Left hindlimb (tissue), 1 donor: ENCODE results near the gene C6orf89.
"Not testable (repeated sequence)": the region's sequence is repeated elsewhere in the genome, so short reads cannot be mapped to it uniquely, and the experiment has no call there.

Experiments used
- DNase-seq: peaks from one replicate; pipeline ENCODE4 v3.0.0-alpha.2; 2018

The C6orf89 gene

GRCh38 chr6:36925809-36926208 lies 40.1 kb downstream of the C6orf89 start:
- DNase-seq, result no peak

- DNase-seq, result peak; percentile 68
These were observed 41.2 kb downstream of the C6orf89 start for GRCh38 chr6:36926708-36927513.

GRCh38 chr6:36927691-36928546 lies 42.2 kb downstream of the C6orf89 start:
- no peak for DNase-seq

DNA sequence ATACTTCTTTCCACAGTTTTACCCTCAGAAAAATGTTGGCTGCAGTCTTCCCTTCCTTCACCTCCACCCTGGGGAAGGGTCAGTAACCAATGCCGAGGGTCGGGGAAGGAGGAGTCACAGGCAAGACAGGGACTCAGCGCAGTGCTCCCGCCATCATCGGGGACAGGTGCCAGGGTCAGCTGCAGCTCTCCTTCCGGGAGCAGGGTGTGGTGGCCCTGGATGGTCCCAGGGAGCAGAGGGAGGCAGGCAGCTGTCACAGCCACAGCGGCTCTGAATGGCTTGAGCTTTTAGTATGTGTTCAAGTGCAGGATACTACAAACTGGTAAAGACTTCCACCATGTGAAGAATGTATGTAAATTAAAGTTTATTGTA lies 42.8 kb downstream of the C6orf89 start:
- DNase-seq, result no peak

DNA sequence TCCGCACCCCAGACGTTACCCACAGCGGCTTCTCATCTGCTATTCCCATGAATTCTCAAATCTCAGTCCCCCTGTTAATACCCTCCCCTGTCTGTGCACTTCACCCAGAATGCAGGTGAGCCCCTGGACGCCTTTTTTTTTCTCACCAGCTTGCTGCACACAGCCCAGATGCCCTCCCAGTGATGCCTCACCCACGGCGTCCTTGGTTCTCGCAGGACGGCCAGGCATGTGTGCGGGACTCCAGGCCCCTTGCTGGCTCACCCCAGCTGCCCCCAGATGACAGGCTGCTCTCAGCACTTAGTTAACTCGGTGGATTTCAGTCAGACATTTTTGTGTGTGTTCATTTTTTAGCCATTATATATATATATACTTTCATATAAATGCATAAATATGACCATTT lies 43.4 kb downstream of the C6orf89 start:
- no peak for DNase-seq

- DNase-seq, result no peak
These were observed 43.9 kb downstream of the C6orf89 start for GRCh38 chr6:36929607-36930006.

- DNase-seq, result no peak
These were observed 44.7 kb downstream of the C6orf89 start for GRCh38 chr6:36930483-36930882.

DNA sequence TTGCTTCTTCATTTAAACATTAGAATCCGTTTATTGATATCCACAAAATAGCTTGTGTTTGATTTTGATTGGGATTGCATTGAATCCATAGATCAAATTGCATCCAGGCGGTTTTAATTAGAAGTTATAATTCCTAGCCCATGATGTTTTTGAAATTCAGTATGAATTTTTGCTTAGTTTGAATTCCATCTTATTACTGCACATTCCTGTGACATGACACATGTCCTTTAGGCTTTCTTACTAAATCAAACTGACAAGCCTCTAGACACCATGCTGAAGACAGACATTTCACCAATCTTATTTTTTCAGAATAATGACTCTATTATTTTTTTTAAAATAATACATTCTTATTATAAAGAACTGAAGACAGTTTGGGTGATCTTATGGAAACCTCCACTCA lies 47.4 kb downstream of the C6orf89 start:
- no peak for DNase-seq

GRCh38 chr6:36933519-36933918 lies 47.8 kb downstream of the C6orf89 start:
- no peak for DNase-seq

DNA sequence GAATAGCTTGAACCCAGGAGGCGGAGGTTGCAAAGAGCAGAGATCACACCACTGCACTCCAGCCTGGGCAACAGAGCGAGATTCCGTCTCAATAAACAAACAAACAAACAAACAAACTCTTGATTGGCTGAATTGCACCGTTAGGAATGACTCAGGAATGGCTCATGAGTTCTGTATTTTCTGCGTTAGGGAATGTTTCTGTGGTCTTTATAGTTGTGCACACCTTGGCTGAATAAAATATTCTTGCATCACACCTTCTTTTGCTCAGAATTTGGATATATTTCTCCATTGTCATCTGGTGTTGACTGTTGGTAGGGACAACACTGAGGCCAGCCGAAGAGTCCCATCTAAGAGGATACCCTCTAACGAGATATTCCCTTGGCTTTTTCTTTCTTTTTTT lies 49.1 kb downstream of the C6orf89 start:
- no peak for DNase-seq

GRCh38 chr6:36936824-36937223 lies 51.1 kb downstream of the C6orf89 start:
- no peak for DNase-seq

DNA sequence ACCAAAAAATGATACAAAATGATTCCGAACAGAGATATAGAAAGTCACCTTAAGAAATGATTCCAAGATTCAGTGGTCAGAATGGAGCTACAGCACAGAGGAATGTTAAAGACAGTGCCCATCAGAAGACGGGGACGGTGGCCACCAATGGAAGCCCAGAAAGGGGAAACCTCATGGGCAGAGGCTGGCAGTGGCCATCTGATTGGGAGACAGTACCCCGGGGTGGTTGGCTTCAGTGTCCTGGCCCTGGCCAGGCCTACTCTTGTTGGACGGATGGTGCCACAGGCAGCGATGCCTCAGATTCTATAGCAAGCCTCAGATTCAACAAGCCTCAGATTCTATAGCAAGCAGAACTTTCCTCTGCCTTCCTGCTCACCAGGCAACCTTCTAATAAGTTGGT lies 52.1 kb downstream of the C6orf89 start:
- DNase-seq, result no peak

GRCh38 chr6:36938536-36938935 lies 52.8 kb downstream of the C6orf89 start:
- DNase-seq, result no peak

GRCh38 chr6:36939005-36939404 lies 53.3 kb downstream of the C6orf89 start:
- not testable (repeated sequence) for DNase-seq

DNA sequence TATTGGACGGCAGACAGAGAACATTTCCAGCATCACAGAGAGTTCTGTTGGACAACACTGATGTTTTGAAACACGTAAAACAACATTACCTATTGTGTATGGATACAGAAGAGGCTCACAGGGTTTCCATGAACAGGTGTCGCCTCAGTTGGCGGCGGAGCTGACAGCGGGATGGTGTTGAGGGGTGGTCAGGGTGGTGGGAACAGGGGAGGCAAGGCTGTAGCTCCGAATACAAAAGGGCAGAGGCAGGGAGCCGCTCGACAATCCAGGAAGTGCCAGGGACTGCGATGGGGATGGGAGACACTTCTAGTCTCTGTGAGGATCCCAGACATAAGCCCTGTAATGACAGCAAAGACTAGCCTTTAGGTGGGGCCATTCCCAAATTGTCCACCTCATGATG lies 54.3 kb downstream of the C6orf89 start:
- no peak for DNase-seq

DNA sequence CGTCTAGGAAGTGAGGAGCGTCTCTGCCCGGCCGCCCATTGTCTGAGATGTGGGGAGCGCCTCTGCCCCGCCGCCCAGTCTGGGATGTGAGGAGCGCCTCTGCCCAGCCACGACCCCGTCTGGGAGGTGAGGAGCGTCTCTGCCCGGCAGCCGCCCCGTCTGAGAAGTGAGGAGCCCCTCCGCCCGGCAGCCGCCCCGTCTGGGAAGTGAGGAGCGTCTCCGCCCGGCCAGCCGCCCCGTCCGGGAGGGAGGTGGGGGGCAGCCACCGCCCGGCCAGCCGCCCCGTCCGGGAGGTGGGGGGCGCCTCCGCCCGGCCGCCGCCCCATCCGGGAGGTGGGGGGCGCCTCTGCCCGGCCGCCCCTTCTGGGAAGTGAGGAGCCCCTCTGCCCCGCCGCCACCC lies 55.8 kb downstream of the C6orf89 start:
- not testable (repeated sequence) for DNase-seq

DNA sequence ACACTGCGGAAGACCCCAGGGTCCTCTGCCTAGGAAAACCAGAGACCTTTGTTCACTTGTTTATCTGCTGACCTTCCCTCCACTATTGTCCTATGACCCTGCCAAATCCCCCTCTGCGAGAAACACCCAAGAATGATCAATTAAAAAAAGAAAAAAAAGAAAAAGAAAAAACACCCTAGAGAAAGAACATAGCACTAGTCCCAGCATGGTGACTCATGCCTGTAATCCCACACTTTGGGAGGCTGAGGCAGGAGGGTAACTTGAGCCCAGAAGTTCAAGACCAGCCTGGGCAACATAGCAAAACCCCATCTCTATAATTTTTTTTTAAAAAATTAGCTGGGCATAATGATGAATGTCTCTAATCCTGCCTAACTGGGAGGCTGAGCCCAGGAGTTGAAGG lies 56.6 kb downstream of the C6orf89 start:
- not testable (repeated sequence) for DNase-seq

GRCh38 chr6:36944650-36945049 lies 58.9 kb downstream of the C6orf89 start:
- no peak for DNase-seq

DNA sequence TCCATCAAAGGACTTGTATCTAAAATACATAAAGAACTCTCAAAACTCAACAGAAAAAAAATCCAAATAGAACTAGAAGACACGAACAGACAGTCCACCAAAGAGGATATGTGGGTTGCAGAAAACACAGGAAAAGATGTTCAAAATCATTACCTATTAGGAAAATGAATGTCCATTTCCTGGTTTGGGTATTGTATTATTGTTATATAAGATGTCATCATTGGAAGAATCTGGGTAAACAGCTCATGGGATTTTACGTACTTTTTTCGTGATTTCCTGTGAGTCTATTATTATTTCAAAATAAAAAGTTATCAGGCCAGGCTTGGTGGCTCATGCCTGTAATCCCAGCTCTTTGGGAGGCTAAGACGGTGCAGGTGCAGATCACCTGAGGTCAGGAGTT lies 59.5 kb downstream of the C6orf89 start:
- no peak for DNase-seq

DNA sequence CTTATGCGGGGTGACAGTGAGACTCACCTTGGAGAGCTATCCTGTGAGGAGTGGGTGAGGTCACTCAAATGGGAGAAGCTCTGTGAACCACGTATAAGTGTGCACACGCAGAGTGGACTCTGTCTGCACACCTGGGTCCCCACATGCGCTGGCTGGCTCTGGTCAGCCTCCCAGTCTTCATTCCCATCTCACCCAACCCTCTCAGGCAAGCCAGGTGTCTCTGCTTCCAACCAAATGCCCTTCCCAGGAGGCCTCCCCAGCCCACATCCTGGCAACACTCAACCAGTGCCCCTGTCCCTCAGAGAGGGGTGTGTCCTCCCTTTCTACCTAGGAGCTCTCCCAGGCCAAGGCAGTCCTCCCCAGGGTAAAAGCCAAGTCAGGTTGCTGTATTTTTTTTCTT lies 60.8 kb downstream of the C6orf89 start:
- no peak for DNase-seq

- DNase-seq, result no peak
These were observed 62.0 kb downstream of the C6orf89 start for GRCh38 chr6:36947570-36948351.

GRCh38 chr6:36949076-36949475 lies 63.3 kb downstream of the C6orf89 start:
- DNase-seq, result not testable (repeated sequence)

DNA sequence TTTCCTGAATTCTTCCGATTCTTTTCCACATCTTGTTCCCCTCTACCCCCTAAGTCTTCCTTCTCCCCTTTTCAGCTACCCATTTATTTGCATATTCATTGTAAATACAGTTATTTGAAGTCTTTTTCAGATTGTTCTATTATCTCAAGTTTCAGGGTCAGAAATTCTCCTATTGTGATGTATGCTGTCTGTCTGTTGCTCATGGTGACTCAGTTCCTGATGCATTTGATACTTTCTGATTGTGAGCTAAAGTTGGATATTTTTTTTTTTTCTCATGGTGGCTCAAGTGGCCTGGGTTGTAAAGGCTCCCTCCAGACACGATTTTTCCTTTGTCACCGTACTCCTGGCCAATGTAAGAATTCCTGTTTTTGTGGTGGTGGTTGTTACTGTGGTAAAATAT lies 63.9 kb downstream of the C6orf89 start:
- DNase-seq, result no peak

- no peak for DNase-seq
These were observed 68.1 kb downstream of the C6orf89 start for GRCh38 chr6:36953931-36954261.
